Endothelial cell of umbilical vein (primary cell): ENCODE measurements around the gene CAPZA2. TPM values are rescaled to one million over a fixed set of nuclear protein-coding genes. Genes with fewer than 3 reads are reported as not detected.

Source experiments
- BruUV-seq: library from RNA; stranded (reverse); fragments of 400-500 nt; replicated peaks from 2 replicates; lab custom pipeline; 2021; lab: Mats Ljungman, UMichigan
- CTCF ChIA-PET: fragments of 300-600, 350-600 bp; sonication (Branson Sonifier 250); formaldehyde crosslinking; loops from one replicate; lab custom pipeline; 2021; ENCODE audit warnings: antibody characterized with exemption, inconsistent platforms; lab: Charles Lee
- POLR2A ChIA-PET: fragments of 300-600, 350-600 bp; sonication (Branson Sonifier 250); formaldehyde crosslinking; loops from one replicate; lab custom pipeline; 2021; ENCODE audit warnings: antibody characterized with exemption, inconsistent platforms; lab: Charles Lee
- DNase-seq: peaks from one replicate; pipeline ENCODE4 v3.0.0-alpha.2; 2011; ENCODE audit warnings: low read depth, low spot score
- FAIRE-seq: peaks from 2 replicates; lab custom pipeline; 2011; peaks lifted over from hg19 to GRCh38; lab: Jason Lieb, UNC
- H2AFZ ChIP-seq: 2 replicates; pipeline ENCODE4 v1.6.0; 2012; ENCODE audit warnings: low read depth, low read length, control low read depth, inconsistent platforms
- H3K27ac ChIP-seq: 2 replicates; pipeline ENCODE4 v1.5.1; 2011; ENCODE audit warnings: low read depth, mild to moderate bottlenecking, control low read depth, low read length, moderate library complexity; ENCODE audit not compliant: insufficient read depth
- H3K27me3 ChIP-seq, 2 experiments: 2 replicates each; pipeline versions ENCODE4 v1.6.0 to v1.6.1; 2011; ENCODE audit warnings: low read length in 2 of 2, mixed read lengths in 1 of 2; ENCODE audit not compliant: control insufficient read depth in 2 of 2, insufficient read depth in 2 of 2
- H3K36me3 ChIP-seq, 2 experiments: 2 replicates in 1 of 2; 3 replicates in 1 of 2; pipeline ENCODE4 v1.5.1; 2011; ENCODE audit warnings: low read length in 2 of 2, mild to moderate bottlenecking in 1 of 2, moderate library complexity in 1 of 2; ENCODE audit not compliant: control insufficient read depth in 2 of 2, insufficient read depth in 2 of 2; ENCODE audit errors: extremely low read depth in 1 of 2
- H3K4me1 ChIP-seq: 3 replicates; pipeline ENCODE4 v1.5.1; 2011; ENCODE audit warnings: mild to moderate bottlenecking, low read length; ENCODE audit not compliant: control insufficient read depth, insufficient read depth; ENCODE audit errors: extremely low read depth
- H3K4me2 ChIP-seq: 2 replicates; pipeline ENCODE4 v1.6.1; 2011; ENCODE audit warnings: low read length, control low read depth, mixed read lengths; ENCODE audit not compliant: insufficient read depth
- H3K4me3 ChIP-seq, 3 experiments: fragments of 200-600 bp in 1 of 3; sonication (generic), shearing (Covaris generic) in 1 of 3; replicated peaks in 1 of 3; 2 replicates each; pipeline ENCODE4 v1.5.1; 2011 to 2016; ENCODE audit warnings: control low read depth in 3 of 3, low read length in 3 of 3, mild to moderate bottlenecking in 2 of 3, inconsistent platforms in 1 of 3, low read depth in 1 of 3, moderate library complexity in 1 of 3; ENCODE audit not compliant: insufficient read depth in 1 of 3
- H3K79me2 ChIP-seq: 2 replicates; pipeline ENCODE4 v1.6.0; 2012; ENCODE audit warnings: low read length, inconsistent platforms; ENCODE audit not compliant: control insufficient read depth, insufficient read depth
- H3K9ac ChIP-seq: replicated peaks from 2 replicates; pipeline ENCODE3; 2011; ENCODE audit warnings: low read length, control low read depth; ENCODE audit not compliant: insufficient read depth; ENCODE audit errors: extremely low read depth
- H3K9me1 ChIP-seq: replicated peaks from 3 replicates; pipeline ENCODE4 v1.6.0; 2011; ENCODE audit warnings: mild to moderate bottlenecking, low read length; ENCODE audit not compliant: control insufficient read depth, insufficient read depth; ENCODE audit errors: extremely low read depth
- H3K9me3 ChIP-seq: replicated peaks from 2 replicates; pipeline ENCODE4 v1.5.1; 2012; ENCODE audit warnings: low read length, inconsistent platforms; ENCODE audit not compliant: control insufficient read depth, insufficient read depth
- H4K20me1 ChIP-seq: replicated peaks from 2 replicates; pipeline ENCODE3; 2011; ENCODE audit warnings: mild to moderate bottlenecking, low read length; ENCODE audit not compliant: control insufficient read depth, insufficient read depth; ENCODE audit errors: extremely low read depth
- EZH2 ChIP-seq: IDR thresholded peaks from 2 replicates; pipeline ENCODE4 v1.6.1; 2012; ENCODE audit warnings: borderline replicate concordance, low read depth, mild to moderate bottlenecking, moderate library complexity, low read length, inconsistent platforms; ENCODE audit not compliant: severe bottlenecking
- FOS ChIP-seq: IDR thresholded peaks from 2 replicates; pipeline ENCODE4 v1.6.1; 2011; ENCODE audit warnings: mild to moderate bottlenecking, low read length, moderate library complexity, borderline replicate concordance; ENCODE audit not compliant: insufficient read depth
- GATA2 ChIP-seq: IDR thresholded peaks from 2 replicates; pipeline ENCODE4 v1.7.0; 2011; ENCODE audit warnings: low read depth, mild to moderate bottlenecking, moderate library complexity, mixed read lengths, low read length; ENCODE audit not compliant: insufficient read length, insufficient read depth
- JUN ChIP-seq: IDR thresholded peaks from 2 replicates; pipeline ENCODE4 v1.6.1; 2011; ENCODE audit warnings: borderline replicate concordance, low read depth; ENCODE audit not compliant: insufficient read length, insufficient read depth
- MAX ChIP-seq: IDR thresholded peaks from 2 replicates; pipeline ENCODE4 v1.6.1; 2011; ENCODE audit not compliant: insufficient read depth, insufficient read length
- MYC ChIP-seq: IDR thresholded peaks from one replicate; pipeline ENCODE4 v1.6.1; 2011; ENCODE audit warnings: mild to moderate bottlenecking, low read depth, low read length
- POLR2A ChIP-seq: IDR thresholded peaks from 2 replicates; pipeline ENCODE4 v1.6.1; 2012; ENCODE audit warnings: low read depth, mild to moderate bottlenecking, control low read depth, low read length
- POLR2AphosphoS5 ChIP-seq: IDR thresholded peaks from 2 replicates; pipeline ENCODE4 v1.6.1; 2012; ENCODE audit warnings: low read depth, mild to moderate bottlenecking, control low read depth, low read length, moderate library complexity; ENCODE audit not compliant: insufficient read depth
- dilution Hi-C: fragments of 300-500 bp; cut with MboI; formaldehyde crosslinking; loops from one replicate; pipeline ENCODE4 v1.15.0; 2019; ENCODE audit warnings: low sequenced_read_pairs; ENCODE audit not compliant: extremely low pct_ligation_motif_present
- intact Hi-C: fragments of 100-400 bp; cut with micrococcal nuclease; formaldehyde crosslinking; loops from one replicate; pipeline ENCODE4 v1.10.0; 2022
- polyA plus RNA-seq, 4 experiments: library from polyadenylated mRNA; depleted of rRNA in 3 of 4; stranded (reverse) in 3 of 4; unstranded in 1 of 4; fragments of >200 nt; gene quantifications; 2 replicates each; pipeline versions ENCODE4 v1.2.1 to v1.2.3, GENCODE V29; 2011 to 2012; ENCODE audit warnings: missing spikeins in 1 of 4
- total RNA-seq: library from RNA; stranded (reverse); gene quantifications from 2 replicates; pipeline ENCODE4 v1.2.3, GENCODE V29; 2021
- TF ChIP-seq, protein P1 (sequence below), 2 donors: IDR thresholded peaks; 1 replicate in 1 of 2; 2 replicates in 1 of 2; pipeline ENCODE4 v1.5.1; 2011; ENCODE audit warnings: low read length in 2 of 2, mild to moderate bottlenecking in 2 of 2, moderate library complexity in 2 of 2, control low read depth in 1 of 2, inconsistent platforms in 1 of 2, low read depth in 1 of 2; ENCODE audit not compliant: insufficient read depth in 1 of 2; ENCODE audit errors: extremely low read depth in 1 of 2

Gene CAPZA2
- total and polyA plus RNA-seq, 2 donors (not counting 3 experiments of a cell fraction or from before 2014, with no cell fraction given): 48.1 to 347 TPM

GRCh38 chr7:116886543-116887156 lies 24.3 kb downstream of the CAPZA2 start:
- Histone ChIP-seq H3K36me3 (peaks cover 6 to 10% of the 10 kb centered on the region in 2 experiments), H4K20me1 (peaks cover 17% of the 10 kb centered on the region), H3K27me3 (no peaks in the 10 kb centered on the region), H3K9ac (no peak overlapping the region), H3K4me2 (no peak overlapping the region), H3K27ac (no peak overlapping the region), H3K4me1 (peaks cover 6% of the 10 kb centered on the region), H3K79me2 (peaks cover 92% of the 10 kb centered on the region), H3K9me3 (no peaks in the 10 kb centered on the region), H3K4me3 (no peak overlapping the region), H2AFZ (no peak overlapping the region), H3K9me1 (no peaks in the 10 kb centered on the region)
- intact Hi-C loops (no loop called here), dilution Hi-C loops (no loop called here)
- FAIRE-seq (no peak), DNase-seq (no peak)
- POLR2A ChIA-PET: no interaction called here
- CTCF ChIA-PET: interaction anchor here (1.6 to 2.1 kb wide), 2 partner anchors 9 kb away, joined by 5 to 10 read pairs; no protein-coding TSS in a partner anchor
- BruUV-seq: no TSS peak
- no peak for TF ChIP-seq MYC
- no peak for TF ChIP-seq GATA2
- no peak for TF ChIP-seq JUN
- TF ChIP-seq FOS: no peak
- no peak for TF ChIP-seq POLR2AphosphoS5
- TF ChIP-seq POLR2A: no peak
- TF ChIP-seq EZH2: no peak
- no peak for TF ChIP-seq MAX
- TF ChIP-seq, protein P1, sequence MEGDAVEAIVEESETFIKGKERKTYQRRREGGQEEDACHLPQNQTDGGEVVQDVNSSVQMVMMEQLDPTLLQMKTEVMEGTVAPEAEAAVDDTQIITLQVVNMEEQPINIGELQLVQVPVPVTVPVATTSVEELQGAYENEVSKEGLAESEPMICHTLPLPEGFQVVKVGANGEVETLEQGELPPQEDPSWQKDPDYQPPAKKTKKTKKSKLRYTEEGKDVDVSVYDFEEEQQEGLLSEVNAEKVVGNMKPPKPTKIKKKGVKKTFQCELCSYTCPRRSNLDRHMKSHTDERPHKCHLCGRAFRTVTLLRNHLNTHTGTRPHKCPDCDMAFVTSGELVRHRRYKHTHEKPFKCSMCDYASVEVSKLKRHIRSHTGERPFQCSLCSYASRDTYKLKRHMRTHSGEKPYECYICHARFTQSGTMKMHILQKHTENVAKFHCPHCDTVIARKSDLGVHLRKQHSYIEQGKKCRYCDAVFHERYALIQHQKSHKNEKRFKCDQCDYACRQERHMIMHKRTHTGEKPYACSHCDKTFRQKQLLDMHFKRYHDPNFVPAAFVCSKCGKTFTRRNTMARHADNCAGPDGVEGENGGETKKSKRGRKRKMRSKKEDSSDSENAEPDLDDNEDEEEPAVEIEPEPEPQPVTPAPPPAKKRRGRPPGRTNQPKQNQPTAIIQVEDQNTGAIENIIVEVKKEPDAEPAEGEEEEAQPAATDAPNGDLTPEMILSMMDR (IDR thresholded peaks at IDR 0.05; ENCODE audit: extremely low read depth in 1 of 2, insufficient read depth in 1 of 2, low read depth in 1 of 2, low read length in 2 of 2): no peak
